CMK (cell line): ENCODE data around the gene BHLHA15.

Experiments used
- DNase-seq: peaks from one replicate; pipeline ENCODE4 v3.0.0-alpha.2; 2010; ENCODE audit warnings: low read depth

Gene BHLHA15

DNA sequence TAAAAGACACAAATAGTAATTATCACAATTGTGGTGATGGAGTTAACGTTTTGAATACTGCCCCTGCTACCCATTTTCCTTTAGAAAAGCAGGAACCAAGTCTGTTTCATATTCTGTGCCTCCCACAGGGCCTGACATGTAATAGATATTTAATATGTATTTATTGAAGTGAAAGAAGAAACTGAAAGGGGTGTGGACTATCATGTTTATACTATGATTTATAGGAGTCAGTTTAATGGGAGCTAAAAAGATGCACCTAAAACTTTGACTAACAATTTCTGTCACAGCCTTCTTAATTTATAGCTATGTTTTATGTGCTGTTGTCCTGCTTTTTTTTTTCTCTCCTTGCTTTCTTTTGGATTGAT lies 24.1 kb upstream of the BHLHA15 start:
- no peak for DNase-seq

DNA sequence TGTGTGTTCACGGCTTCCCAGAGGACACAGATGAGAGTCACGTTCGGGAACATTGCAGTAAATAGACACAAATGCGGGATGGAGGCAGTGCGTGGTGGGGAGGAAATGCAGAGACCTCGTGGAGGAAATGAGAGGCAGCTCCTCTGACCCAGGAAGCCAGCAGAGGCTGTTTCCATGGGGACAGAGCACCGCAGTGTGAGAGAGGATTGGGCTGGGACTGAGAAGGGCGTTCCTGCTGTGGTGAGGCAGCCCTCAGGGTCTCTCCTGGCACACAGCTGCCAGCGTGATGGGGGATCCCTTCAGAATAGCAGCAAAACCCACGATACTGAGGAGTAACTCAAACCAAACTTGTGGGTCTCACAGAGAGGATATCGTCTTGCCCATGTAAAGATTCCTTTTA lies 21.7 kb upstream of the BHLHA15 start:
- DNase-seq, result no peak

GRCh38 chr7:98191668-98192431 lies 19.4 kb upstream of the BHLHA15 start:
- no peak for DNase-seq

- DNase-seq, result no peak
These were observed 18.3 kb upstream of the BHLHA15 start for GRCh38 chr7:98192781-98193457.

DNA sequence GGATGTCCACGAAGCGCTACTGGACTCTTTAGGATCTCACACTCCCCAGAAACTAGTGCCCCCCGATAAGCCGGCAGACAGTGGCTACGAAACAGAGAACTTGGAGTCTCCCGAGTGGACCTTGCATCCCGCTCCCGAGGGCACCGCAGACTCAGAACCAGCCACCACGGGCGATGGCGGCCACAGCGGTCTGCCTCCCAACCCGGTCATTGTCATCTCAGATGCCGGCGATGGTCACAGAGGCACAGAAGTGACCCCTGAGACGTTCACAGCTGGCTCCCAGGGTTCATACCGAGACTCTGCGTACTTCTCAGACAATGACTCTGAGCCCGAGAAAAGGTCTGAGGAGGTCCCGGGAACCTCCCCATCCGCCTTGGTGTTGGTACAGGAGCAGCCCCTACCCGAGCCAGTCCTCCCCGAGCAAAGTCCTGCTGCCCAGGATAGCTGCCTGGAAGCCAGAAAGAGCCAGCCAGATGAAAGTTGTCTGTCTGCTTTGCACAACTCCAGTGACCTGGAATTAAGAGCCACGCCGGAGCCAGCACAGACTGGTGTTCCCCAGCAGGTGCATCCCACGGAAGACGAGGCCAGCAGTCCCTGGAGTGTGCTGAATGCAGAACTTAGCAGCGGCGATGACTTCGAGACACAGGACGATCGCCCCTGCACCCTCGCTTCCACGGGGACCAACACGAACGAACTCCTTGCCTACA lies 17.6 kb upstream of the BHLHA15 start:
- no peak for DNase-seq

DNA sequence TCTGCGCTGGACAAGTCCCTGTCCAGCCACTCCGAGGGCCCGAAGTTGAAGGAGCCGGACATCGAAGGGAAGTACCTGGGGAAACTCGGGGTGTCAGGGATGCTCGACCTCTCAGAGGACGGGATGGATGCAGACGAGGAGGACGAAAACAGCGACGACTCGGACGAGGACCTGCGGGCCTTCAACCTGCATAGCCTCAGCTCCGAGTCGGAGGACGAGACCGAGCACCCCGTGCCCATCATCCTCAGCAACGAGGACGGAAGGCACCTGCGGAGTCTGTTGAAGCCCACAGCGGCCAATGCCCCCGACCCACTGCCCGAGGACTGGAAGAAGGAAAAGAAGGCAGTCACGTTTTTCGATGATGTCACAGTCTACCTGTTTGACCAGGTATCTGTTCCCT lies 17.1 kb upstream of the BHLHA15 start:
- no peak for DNase-seq

DNA sequence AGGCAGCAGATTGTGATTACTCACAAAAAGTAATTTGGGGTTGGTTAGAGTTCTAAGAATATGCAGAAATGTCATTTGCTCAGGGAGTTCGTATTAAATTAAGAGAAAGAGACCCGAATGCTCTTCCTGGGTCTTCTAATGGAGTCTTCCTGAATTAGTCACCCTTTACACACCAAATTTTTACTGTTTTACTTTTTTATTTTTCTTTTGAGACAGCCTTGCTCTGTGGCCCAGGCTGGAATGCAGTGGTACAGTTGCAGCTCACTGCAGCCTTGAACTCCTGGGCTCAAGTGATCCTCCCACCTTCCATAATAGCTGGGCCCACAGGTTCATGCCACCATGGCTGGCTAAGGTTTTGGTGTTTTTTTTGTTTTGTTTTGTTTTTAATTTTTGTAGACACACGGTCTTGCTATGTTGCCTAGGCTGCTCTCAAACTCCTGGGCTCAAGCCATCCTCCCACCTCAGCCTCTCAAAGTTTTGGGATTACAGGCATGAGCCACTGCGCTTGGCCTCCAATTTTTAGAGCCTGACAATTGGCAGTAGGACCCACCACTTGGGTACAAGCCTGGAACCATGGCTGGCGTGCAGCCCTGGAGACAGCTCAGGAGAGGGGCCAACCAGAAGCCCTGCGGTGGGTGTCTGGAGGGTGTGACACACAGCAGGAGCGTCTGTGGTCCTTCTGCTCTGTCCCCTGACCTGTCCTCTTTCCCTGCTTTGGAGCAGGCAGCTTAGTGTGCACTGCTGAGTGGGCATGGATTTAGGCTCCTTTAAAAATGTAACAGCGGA lies 16.4 kb upstream of the BHLHA15 start:
- no peak for DNase-seq

- no peak for DNase-seq
These were observed 14.3 kb upstream of the BHLHA15 start for GRCh38 chr7:98196706-98197605.

DNA sequence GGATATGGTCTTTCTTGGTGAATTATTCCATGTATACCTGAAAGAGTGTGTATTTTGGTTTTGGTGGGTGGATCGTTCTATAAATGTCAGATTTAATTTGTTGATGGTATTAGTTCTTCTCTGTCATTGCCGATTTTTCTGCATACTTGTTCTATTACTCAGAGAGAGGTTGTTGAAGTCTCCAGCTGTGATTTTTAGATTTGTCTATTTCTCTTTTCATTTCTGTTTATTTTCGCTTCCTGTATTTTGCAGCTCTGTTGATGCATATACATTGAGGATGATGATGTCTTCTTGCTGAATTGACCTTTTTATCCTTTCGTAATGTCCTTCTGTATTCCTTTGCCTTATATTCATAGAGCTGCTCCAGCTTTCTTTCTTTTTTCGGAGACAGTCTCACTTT lies 12.1 kb upstream of the BHLHA15 start:
- no peak for DNase-seq

- no peak for DNase-seq
These were observed 10.9 kb upstream of the BHLHA15 start for GRCh38 chr7:98200364-98200763.

DNA sequence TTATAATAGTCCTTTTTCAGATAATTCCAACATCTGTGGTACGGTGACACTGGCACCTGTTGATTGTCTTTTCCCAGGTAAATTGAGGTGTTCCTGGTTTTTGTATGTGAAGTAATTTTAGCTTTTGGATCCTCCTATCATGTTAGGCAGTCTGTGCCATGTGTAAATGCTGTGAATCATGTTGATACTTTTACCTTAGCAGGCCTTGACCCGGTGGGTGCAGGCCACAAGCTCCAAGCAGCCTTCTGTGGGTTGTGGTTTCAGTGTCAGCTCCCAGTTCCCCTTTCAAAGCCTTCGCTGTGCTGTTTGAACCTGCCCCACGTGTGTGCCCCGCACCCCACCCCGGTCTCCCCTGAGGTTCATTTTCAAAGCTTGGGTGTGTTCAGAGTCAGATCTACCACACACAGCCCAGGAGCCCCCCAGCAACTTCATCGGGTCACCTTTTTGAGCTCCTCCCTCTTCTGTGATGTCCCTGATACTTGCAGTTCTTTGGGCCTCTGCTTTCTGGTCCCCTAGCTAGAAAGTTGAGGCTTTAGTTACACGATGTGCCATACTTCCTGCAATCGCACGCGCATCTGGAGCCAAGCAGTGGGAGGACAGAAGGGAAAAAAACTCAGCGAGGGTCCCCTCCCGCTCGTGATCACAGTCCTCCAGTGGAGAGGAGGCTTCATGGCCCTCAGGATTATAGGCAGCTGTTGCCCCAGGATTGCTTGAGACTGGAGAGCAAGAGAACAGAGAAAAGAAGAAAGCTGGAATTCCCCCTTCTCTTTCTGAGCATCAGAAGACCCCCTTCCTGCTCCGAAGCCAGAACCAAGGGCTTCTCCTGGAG lies 8.7 kb upstream of the BHLHA15 start:
- no peak for DNase-seq

DNA sequence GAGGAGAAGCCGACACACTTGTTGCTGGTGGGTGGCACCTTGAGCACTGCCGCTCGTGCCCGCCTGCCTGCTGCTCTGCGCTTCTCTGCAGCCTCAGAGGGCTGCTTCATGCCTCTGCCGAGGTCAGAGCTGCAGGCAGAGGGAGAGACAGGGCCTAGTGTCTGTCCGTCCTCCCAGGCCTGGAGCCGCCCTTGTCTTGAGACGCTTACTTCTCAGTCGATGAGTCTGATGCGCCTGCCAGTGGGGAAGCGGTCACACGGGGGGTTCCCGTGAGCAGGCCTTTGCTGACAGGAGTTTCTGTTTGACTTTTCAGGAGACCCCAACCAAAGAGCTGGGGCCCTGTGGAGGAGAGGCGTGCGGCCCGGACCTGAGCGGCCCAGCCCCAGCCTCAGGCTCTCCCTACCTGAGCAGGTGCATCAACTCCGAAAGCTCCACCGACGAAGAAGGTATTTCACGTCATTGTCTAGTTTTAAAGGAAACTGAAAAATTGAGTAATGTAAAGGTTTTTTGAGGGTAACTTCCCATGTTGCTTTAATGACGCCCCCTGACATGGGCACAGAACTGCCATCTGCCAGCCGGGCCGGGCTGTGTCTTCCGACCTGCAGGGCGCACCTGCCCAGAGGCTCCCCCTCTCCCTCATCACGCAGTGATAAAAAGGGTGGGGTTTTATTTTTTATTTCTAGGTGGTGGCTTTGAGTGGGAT lies 7.8 kb upstream of the BHLHA15 start:
- DNase-seq, result no peak

DNA sequence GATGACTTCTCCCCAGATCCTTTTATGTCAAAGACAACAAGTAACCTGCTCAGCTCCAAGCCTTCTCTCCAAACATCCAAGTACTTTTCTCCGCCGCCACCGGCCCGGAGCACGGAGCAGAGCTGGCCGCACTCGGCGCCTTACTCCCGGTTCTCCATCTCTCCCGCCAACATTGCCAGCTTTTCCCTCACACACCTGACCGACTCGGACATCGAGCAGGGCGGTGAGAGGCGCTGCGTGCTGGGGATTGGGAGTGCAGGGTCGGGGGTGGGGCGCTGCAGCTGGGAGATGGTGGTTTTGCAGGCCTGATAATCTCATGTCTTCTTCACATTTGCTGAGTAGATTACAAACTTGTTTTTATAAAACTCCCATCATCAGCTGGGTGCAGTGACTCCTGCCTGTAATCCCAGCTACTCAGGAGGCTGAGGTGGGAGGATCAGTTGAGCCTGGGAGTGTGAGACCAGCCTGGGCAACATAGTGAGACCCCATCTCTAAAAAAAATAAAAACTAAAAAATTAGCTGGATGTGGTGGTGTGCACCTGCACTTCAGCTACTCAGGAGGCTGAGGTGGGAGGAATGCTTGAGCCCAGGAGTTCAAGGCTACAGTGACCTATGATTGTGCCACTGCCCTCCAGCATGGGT lies 7.2 kb upstream of the BHLHA15 start:
- no peak for DNase-seq

DNA sequence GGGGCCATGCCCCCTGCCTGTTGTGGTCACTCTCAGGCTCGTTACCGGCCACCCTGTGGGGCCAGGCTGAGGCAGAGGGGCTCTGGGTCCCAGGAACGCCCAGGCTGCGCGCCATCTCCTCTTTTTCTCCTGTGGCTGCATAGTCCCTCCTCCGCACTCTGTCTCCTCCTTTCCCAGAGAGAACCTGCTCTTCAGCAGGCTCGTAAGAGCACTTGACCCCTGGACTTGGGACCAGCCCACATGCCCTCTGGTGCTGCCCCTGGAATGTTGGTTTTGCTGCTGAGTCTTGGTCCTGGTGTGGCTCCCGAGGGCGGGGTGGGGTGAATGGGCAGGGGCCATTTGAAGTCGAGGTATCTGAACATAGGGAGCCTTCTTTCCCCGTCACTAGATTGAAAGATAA lies 6.6 kb upstream of the BHLHA15 start:
- no peak for DNase-seq

DNA sequence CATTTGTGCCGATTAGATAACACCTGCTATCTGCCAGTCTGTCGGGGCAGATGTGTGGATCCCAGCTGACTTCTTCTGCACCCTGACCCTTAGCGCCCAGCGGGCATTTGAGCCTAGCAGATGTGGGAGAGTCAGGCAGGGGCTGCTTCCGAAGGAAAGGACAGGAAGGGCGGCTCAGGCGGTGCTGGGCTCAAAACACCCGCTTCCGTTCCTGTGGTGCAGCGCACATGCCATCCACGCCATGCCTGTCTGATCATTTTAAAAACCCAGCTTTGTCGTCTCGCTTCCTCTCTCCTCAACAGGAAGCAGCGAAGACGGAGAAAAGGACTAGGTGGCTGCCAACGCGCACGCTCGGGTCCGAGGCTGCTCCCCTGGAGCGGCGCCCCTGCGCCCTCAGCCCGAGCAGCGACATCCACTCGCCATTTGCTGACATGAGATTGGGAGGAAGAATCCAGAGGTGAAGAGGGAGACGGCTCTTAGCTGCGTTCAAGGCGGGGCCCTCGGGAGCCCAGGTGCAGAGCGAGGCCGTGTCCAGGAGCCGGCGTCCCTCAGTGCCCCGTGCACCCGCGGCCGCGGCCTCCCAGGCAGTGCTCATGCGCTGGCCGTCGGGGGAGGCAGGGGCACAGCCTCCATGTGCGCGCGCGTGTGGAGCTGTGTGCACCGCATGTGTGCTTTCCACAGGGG lies 5.9 kb upstream of the BHLHA15 start:
- DNase-seq, result no peak

DNA sequence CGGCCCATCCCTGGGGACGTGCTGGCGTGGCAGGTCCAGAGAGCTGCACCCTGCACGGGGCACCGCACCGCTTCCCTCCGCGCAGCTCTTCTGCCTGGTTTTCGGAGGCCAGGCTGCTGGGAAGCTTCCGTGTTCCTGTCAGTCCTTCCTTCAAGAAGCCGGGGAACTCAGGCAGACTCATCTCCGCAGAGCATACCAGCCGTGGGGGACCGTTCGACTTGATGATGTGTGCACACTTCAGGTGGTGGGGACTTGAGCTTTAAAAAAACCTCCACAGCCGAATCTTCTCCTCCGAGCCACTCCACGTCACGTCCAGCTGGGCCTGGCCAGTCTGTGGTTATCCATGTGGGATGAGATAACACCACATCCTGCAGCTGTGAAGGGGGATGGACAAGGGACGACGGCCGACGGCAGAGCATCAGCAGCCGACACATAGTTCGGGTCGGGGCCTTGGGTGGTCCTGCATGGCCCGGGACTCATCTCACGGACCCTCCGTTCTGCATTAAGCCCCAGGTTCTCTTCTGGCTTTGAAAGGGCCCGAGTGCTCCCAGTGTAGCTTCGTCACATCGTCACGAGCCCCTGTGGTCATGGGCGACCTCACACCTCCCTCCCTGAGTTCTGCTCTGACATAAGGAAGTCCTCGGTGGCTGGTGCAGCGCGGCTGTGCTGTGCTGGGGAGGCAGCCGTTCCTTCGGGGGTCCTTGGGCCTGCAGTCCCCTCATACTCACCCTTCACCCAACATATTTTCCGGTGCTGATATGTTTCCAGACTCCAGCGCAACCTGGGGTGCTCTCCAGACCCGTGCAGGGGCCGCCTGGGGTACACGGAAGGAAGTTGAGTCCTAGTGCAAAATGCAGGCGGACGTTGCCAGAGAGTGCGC lies 4.5 kb upstream of the BHLHA15 start:
- no peak for DNase-seq

DNA sequence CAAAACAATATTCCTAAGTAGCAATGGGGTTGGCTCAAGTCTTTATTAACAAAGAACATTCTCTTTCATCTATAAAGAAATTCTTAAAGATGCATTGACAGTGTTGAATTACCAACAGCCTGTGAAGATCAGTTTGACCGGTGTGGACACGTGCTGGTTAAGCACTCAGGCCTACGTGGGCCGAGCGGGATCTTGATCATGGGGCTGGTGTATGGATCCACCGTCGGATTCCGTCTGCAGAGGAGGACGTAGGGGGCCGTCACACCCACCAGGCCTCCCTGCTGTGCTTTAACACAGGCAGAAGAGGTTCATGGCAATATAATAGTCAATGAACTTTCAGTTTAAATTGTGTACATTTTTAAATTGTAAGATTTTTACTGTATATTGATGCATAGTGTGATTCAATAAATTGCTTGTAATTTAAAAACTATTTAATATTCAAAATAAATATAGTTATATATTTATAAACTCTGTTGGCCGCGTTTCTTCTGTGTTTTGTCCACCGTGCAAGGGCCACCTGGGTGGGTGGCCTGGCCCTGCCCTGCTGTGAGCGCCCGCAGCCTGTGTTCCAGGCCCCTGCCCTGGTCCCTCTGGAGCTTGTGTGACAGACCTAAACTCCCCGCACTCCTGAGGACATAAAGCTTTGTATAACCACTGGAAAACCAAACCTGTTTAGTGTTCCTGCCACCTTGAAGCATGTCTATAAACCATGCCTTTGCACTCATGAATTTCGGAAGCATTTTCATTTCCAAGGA lies 1.9 kb upstream of the BHLHA15 start:
- no peak for DNase-seq
